ENCODE measurements around the gene SLC7A10. TPM values are rescaled to one million over a fixed set of nuclear protein-coding genes. Genes with fewer than 3 reads are reported as not detected.
"Not testable (repeated sequence)": the region's sequence is repeated elsewhere in the genome, so short reads cannot be mapped to it uniquely, and the experiment has no call there.

SLC7A10 gene
- total RNA-seq, 2 donors from 2014 or later, result not detected

DNA sequence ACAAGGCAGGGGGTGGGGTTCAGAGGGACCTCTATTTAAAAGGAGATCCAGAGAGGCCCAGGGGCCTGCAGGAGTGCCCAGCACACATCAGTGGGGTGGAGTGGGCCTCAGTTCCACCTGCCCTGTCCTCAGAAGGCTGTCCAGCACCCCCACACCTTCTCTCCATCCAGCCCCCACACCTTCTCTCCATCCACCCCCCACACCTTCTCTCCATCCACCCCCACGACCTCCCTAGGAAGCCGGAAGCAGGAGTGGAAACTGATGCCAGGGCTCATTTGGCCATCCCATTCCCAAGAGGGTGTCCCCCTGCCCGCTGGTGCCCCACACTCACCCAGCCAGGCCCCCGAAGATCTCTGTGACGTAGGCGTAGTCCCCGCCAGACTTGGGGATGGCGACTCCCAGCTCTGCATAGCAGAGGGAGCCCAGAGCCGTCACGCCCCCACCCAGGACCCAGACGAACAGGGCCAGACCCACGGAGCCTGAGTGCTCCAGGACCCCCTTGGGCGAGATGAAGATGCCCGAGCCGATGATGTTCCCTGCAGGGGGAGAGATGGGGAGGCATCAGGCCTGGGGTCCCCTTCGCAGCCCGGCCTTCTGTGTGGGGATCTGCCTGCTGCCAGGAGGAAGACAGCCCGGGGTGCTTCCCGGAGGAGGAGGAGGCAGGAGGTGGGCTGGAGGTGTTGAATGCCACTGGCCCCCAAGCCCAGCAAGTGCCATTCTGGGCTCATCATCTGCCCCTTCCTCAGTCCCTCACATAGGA, 10.0 kb downstream of the SLC7A10 start:
- no peaks in the 10 kb centered on the region for H3K27me3 ChIP-seq (replicated peaks; ENCODE audit: insufficient read depth)
- H3K4me1 ChIP-seq (ENCODE audit: control insufficient read depth in 1 of 2, low read depth in 2 of 2), result no peaks in the 10 kb centered on the region
- no peak overlapping the region for H3K4me3 ChIP-seq
- H3K36me3 ChIP-seq, result no peaks in the 10 kb centered on the region
- DNase-seq (ENCODE audit: low spot score) (no peak), ATAC-seq (ENCODE audit: insufficient number of reproducible peaks, low FRiP score, low read depth) (no peak)
- H3K9me3 ChIP-seq, result no peaks in the 10 kb centered on the region
- no peak overlapping the region for H3K27ac ChIP-seq
- TF ChIP-seq, protein P1, sequence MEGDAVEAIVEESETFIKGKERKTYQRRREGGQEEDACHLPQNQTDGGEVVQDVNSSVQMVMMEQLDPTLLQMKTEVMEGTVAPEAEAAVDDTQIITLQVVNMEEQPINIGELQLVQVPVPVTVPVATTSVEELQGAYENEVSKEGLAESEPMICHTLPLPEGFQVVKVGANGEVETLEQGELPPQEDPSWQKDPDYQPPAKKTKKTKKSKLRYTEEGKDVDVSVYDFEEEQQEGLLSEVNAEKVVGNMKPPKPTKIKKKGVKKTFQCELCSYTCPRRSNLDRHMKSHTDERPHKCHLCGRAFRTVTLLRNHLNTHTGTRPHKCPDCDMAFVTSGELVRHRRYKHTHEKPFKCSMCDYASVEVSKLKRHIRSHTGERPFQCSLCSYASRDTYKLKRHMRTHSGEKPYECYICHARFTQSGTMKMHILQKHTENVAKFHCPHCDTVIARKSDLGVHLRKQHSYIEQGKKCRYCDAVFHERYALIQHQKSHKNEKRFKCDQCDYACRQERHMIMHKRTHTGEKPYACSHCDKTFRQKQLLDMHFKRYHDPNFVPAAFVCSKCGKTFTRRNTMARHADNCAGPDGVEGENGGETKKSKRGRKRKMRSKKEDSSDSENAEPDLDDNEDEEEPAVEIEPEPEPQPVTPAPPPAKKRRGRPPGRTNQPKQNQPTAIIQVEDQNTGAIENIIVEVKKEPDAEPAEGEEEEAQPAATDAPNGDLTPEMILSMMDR (IDR thresholded peaks at IDR 0.05), result no peak

DNA sequence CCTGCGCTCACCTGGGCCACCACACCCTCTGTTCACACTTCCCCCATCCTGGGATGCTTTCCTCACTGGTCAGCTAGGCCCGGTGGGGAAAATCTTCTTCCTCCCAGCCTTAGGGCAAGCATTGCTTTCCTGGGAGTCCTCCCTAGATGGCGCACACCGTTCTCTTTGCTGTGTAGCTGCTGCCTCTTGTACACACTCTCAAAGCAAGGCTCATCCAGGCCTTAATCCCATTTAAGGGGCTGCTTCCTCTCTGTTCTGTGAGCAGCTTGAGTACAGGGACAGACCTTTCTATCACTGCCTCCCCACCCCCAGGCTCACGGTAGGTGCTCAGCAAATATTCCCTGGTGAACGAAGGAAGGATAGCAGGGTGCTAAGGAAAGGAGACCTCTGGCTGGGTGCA, 11.1 kb downstream of the SLC7A10 start:
- Histone ChIP-seq H3K27me3 (replicated peaks; ENCODE audit: insufficient read depth) (no peaks in the 10 kb centered on the region), H3K4me3 (no peak overlapping the region), H3K9me3 (no peaks in the 10 kb centered on the region), H3K36me3 (no peaks in the 10 kb centered on the region), H3K4me1 (ENCODE audit: control insufficient read depth in 1 of 2, low read depth in 2 of 2) (no peaks in the 10 kb centered on the region), H3K27ac (no peak overlapping the region)
- DNase-seq (ENCODE audit: low spot score) (no peak), ATAC-seq (ENCODE audit: insufficient number of reproducible peaks, low FRiP score, low read depth) (no peak)
- TF ChIP-seq, protein P1 (IDR thresholded peaks at IDR 0.05), result no peak

DNA sequence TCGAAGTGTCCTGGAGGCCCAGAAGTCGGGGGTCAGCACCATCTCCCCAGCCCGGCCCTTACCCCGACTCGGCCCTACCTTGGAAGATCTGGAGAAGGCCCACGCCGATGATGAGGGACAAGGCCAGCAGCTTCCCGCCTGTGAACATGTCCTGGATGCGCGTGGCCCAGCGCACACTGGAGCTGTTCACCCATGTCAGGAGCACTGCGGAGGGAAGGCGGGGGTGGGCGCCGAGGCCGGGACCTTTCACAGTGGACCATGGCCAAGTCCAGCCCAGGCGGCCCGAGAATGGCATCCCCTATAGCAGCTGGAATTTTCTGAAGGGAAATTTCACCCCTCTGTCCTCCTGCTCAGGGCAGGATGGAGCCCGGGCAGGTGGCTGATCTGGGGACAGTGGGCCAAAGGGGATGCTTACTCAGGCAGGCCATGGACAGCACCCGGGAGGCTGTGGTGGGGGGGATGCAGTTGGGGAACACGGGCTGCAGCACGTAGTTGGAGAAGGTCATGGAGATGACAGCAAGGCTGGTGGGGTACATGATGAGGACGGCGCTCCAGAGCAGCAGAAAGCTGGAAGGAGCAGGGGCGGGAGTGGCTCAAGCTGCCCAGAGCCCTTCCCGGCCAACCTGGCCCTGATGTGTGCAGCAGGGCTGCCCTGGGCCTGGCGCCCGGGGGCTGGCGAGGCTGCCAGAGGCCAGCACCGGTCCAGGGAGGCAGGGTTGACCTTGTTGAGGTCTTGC, 13.0 kb downstream of the SLC7A10 start:
- DNase-seq (ENCODE audit: low spot score), result no peak
- Histone ChIP-seq H3K4me3 (no peak overlapping the region), H3K27me3 (replicated peaks; ENCODE audit: insufficient read depth) (no peaks in the 10 kb centered on the region), H3K36me3 (no peaks in the 10 kb centered on the region), H3K9me3 (no peaks in the 10 kb centered on the region), H3K27ac (no peak overlapping the region), H3K4me1 (ENCODE audit: control insufficient read depth in 1 of 2, low read depth in 2 of 2) (no peaks in the 10 kb centered on the region)
- TF ChIP-seq, protein P1 (IDR thresholded peaks at IDR 0.05), result no peak
- no peak for ATAC-seq (ENCODE audit: insufficient number of reproducible peaks, low FRiP score, low read depth)

DNA sequence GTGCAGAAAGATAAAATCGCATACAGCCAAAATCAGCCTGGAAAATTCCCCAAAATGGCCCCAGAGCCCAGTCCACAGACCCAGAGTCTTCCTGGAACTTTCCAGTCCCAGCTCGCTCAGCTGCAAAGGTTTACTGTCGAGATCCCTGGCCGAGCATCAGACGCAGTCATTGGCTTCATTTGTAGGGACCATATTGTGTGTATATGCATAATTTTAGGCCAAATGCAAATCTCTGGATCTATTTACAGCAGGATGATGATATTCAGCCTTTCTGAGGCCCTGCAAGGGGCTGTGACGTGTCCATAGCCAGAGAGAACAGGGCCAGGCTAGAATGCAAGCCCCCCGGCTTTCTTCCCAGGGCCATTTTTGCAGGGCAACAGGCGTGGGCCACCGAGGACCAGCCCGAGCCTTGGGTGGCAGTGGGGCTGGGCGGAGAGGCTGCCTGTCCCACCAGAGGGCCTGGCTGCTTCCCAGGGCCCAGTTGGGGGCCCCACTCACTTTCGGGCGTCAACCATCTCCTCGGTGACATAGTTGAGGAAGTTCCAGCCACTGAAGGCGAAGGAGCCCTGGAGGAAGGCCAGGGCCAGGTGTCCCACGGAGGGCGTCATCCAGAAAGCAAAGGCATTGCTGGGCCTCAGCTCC, 13.7 kb downstream of the SLC7A10 start:
- TF ChIP-seq, protein P1 (IDR thresholded peaks at IDR 0.05), result no peak
- Histone ChIP-seq H3K36me3 (no peaks in the 10 kb centered on the region), H3K4me3 (no peak overlapping the region), H3K9me3 (no peaks in the 10 kb centered on the region), H3K4me1 (ENCODE audit: control insufficient read depth in 1 of 2, low read depth in 2 of 2) (no peaks in the 10 kb centered on the region), H3K27ac (no peak overlapping the region), H3K27me3 (replicated peaks; ENCODE audit: insufficient read depth) (no peaks in the 10 kb centered on the region)
- DNase-seq (ENCODE audit: low spot score) (no peak), ATAC-seq (ENCODE audit: insufficient number of reproducible peaks, low FRiP score, low read depth) (no peak)

DNA sequence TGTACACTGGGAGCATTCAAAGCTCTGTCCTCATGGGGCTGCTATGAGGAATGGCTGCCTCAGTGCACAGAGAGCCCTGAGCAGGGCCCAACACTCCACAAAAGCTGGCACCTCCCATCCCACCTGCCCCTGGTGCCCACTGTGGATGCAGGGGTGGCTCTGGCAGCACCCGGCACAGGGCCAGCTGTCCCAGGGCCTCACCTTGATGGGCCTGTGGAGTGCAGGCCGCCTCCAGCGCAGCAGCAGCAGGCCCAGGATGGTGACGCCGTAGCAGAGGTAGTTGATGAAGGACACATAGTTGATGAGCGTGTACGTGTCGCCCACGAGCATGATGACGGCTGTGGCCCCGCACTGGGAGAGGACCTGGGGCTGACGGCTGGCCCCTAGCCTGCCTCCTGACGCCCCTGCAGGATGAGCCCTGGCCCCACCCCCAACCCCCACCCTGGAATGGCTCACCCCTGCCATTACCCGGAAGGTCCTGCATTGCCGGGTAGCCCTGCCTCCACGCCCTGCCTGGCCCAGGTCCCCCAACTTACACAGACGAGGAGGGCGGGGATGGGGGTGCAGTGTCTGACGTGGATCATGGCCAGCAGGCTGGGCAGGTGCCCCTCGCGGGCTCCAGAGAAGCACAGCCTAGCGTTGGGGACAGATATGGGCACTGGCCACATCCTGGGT, 15.2 kb downstream of the SLC7A10 start:
- no peaks in the 10 kb centered on the region for H3K27me3 ChIP-seq (replicated peaks; ENCODE audit: insufficient read depth)
- no peak for DNase-seq (ENCODE audit: low spot score)
- TF ChIP-seq, protein P1 (IDR thresholded peaks at IDR 0.05), result no peak
- no peak overlapping the region for H3K27ac ChIP-seq
- H3K4me3 ChIP-seq, result no peak overlapping the region
- no peak for ATAC-seq (ENCODE audit: insufficient number of reproducible peaks, low FRiP score, low read depth)
- H3K4me1 ChIP-seq (ENCODE audit: control insufficient read depth in 1 of 2, low read depth in 2 of 2), result no peaks in the 10 kb centered on the region
- H3K9me3 ChIP-seq, result no peaks in the 10 kb centered on the region
- no peaks in the 10 kb centered on the region for H3K36me3 ChIP-seq

DNA sequence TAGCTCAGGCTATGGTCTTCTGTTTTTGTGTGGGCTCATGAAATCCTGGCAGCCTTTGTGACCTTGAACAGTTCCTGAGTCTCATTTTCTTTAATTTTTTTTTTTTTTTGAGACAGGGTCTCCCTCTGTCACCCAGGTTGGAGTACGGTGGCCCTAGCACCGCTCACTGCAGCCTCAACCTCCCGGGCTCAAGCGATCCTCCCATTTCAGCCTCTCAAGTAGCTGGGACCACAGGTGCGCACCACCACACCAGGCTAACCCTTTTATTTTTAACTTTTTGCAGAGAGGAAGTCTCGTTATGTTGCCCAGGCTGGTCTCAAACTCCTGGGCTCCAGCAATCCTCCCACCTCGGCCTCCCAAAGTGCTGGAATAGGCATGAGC, 15.8 kb downstream of the SLC7A10 start:
- DNase-seq (ENCODE audit: low spot score); H3K4me3 ChIP-seq; H3K36me3 ChIP-seq; H3K4me1 ChIP-seq (ENCODE audit: control insufficient read depth in 1 of 2, low read depth in 2 of 2); H3K27me3 ChIP-seq (replicated peaks; ENCODE audit: insufficient read depth); H3K27ac ChIP-seq; ATAC-seq (ENCODE audit: insufficient number of reproducible peaks, low FRiP score, low read depth); H3K9me3 ChIP-seq: not testable (repeated sequence)

Measured in thoracic aorta (tissue), 2 donors.